Measurements from ENCODE around the gene THSD4.
"Not testable (repeated sequence)": the region's sequence is repeated elsewhere in the genome, so short reads cannot be mapped to it uniquely, and the experiment has no call there.

THSD4 gene

GRCh38 chr15:71706461-71707229, 591.4 kb downstream of the THSD4 start:
- no peak for DNase-seq

- DNase-seq, result no peak
Observed at GRCh38 chr15:71707230-71708050, 592.2 kb downstream of the THSD4 start.

DNA sequence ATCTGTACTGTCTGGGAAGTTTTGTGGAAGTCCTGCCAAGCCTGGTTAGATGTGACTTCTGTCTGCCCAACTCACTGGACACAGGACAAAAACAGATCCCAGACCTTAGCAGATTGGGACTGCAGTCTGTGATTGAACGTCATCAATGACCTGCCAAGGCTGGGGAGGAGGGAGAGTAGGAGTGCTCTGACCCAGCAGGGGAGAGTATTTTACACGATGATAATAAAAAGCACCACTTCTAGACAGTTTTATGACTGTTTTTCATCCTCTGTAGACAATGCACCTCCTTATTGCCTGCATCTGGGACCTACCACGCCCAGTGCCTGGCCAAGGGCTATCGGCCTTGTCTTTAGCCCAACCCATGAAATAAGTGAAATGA, 592.8 kb downstream of the THSD4 start:
- DNase-seq, result no peak

DNA sequence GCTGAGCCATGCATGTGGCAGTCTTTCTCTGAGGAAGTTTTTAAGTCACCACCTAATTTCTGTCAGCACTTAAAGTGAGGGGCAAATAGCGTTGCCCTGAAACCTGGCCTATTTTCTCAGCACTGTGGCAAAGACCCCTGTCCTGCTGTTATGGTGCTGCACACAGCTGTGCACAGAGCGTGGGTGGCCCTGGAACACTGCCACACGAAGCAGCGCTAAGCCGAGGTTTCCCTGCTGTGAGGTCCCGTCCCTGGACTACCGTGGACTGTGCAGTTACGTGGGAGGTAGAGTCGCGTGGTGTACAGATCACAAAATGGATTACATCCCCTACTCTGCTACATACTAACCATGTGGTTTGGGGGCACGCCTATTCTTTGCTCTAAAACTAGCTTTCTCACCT, 593.5 kb downstream of the THSD4 start:
- no peak for DNase-seq

DNA sequence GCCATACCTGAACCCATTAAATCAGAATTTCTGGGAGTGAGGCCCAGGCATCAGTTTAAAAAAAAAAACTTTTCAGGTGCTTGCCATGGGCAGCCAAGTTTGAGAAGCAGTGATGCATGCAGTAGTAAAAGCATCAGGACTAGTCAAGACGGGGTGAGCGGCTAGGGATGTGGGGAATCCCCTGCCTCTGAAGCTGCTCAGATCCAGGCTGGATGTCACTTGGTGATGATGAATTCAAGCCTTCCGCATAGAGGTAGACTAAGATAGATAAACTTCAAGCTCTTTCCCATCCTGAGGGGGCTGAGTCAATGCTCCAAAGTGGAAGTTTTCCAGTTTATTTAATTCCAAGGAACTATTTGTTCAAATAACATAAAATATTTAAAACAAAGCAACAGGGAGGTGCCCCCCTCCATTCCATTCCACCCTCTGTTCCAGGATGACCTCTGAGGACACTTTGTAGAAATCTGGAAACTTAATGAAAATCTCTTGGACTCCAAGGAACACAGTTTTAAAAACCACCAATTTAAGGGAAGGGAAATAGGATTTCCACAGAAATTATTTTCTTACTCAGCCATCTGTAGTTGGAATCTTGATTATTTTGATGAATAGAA, 594.6 kb downstream of the THSD4 start:
- no peak for DNase-seq

- no peak for DNase-seq
Observed at GRCh38 chr15:71712182-71712581, 596.9 kb downstream of the THSD4 start.

GRCh38 chr15:71713191-71713809, 598.0 kb downstream of the THSD4 start:
- no peak for DNase-seq

DNA sequence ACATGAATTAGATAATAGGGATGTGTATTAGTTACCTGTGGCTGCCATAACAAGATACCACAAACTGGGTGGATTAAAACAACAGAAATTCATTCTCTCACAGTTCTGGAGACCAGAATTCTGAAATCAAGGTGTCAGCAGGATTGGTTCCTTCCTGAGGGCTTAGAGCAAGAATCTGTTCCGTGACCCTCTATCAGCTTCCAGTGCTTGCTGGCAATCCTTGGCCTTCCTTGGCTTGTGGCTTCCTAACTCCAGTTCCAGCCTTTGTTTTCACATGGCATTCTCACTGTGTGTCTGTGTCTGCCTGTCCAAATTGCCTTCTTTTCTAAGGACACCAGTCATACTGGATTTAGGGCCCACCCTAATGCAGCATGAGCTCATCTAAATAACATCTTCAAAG, 600.6 kb downstream of the THSD4 start:
- DNase-seq, result no peak

- DNase-seq, result no peak
Observed at GRCh38 chr15:71716990-71717389, 601.7 kb downstream of the THSD4 start.

- DNase-seq, result no peak
Observed at GRCh38 chr15:71718116-71718910, 603.0 kb downstream of the THSD4 start.

DNA sequence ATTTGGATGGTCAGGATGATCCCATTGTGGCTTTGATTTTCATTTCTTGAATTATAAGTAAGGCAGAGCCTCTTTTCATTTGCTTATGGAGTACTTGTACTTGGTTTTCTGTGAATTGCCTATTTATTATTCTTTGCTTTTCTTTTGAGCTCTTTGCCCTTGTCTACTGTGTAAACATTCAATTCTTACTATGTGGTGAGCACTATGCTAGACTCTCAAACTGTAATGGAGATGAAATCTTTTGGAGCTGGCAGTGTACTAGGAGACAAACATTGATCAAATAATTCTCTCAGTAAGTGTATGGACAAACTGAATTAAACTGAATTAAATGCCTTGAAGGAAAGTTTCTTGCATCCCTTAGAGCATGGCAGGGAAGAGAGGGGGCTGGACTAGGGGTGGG, 608.1 kb downstream of the THSD4 start:
- no peak for DNase-seq

GRCh38 chr15:71725207-71725955, 610.1 kb downstream of the THSD4 start:
- not testable (repeated sequence) for DNase-seq

- DNase-seq, result no peak
Observed at GRCh38 chr15:71728881-71729280, 613.6 kb downstream of the THSD4 start.

DNA sequence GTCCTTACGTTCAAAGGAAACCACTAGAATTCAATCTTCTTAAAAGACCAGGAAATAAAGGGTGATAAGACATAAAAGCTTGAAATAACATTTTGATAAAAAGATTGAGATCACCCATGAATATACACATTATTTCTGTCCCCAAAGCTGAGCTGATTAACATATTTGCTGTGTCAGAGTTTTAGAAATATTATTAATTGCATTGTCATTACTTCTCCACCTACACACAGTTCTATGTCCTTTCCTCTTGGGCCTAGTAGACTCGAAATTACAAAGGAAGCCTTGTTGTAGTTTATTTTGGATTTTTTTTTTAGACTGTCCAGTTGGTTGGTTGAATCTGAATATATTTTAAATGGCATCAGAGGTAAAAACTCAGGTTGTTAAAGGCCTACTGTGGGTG, 614.0 kb downstream of the THSD4 start:
- no peak for DNase-seq

GRCh38 chr15:71730277-71731144, 615.2 kb downstream of the THSD4 start:
- DNase-seq, result peak; percentile 38

GRCh38 chr15:71732636-71733035, 617.4 kb downstream of the THSD4 start:
- no peak for DNase-seq

GRCh38 chr15:71733122-71733521, 617.9 kb downstream of the THSD4 start:
- no peak for DNase-seq

- no peak for DNase-seq
Observed at GRCh38 chr15:71734709-71735384, 619.6 kb downstream of the THSD4 start.

DNA sequence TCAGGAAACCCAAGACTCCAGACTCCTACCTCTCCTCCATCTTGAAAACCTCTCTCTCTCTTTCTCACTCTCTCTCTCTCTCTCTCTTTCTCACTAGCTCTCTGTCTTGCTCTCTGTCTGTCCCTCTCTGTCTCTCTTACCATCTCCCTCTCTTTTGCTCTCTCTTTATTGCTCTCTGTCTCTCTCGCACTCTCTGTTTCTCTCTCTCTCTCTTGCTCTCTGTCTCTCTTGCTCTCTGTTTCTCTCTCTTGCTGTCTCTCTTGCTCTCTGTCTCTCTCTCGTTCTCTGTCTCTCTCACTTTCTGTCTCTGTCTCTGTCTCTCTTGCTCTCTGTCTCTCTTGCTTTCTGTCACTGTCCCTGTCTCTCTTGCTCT, 620.1 kb downstream of the THSD4 start:
- no peak for DNase-seq

GRCh38 chr15:71736286-71736947, 621.1 kb downstream of the THSD4 start:
- no peak for DNase-seq

Measured in stimulated activated CD8-positive, alpha-beta memory T cell treated with anti-CD3 and anti-CD28 coated beads, Interleukin-4, amount 100 ng/mL, for 48 hours (primary cell).